ENCODE data around the gene HCK.

DNA sequence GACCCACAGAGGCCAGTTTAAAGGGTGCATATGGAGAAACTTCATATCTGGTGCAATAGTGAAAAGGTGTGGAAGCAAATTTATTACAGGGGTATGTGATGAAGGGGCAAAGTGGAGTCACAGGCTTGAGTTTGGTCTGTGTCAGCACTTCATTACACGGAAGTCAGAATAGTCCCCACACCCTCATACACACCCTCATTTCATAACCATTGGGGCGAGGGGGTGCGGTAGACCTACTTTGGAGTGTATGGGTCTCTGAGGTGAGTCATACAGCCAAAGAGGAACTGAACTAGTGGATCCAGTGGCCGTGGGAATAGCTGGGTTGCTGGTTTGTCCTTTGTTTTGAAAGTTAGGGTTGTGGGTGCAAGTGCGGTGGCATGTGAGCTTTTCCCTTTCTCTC, 60.8 kb downstream of the HCK start:
- TF ChIP-seq POLR2AphosphoS5 (IDR thresholded peaks at IDR 0.05; ENCODE audit: borderline replicate concordance, low read depth, low read length) (no peak), EZH2 (IDR thresholded peaks at IDR 0.05) (no peak), FOXP2 (optimal IDR thresholded peaks at IDR 0.05; ENCODE audit: control extremely low read depth, extremely low read length, insufficient read depth) (no peak)
